SK-N-SH (cell line): Measurements from ENCODE around the gene RABGAP1L. TPM values are rescaled to one million over a fixed set of nuclear protein-coding genes. Genes with fewer than 3 reads are reported as not detected.
A peak's percentile ranks its signal among the peaks of the same experiment; 100 is the strongest.

Experiments used
- CTCF ChIA-PET: fragments of 300-600, 350-600 bp; formaldehyde crosslinking; extraction: SDS; loops from one replicate; lab custom pipeline; 2021; lab: Yijun Ruan, JAX
- POLR2A ChIA-PET: fragments of 350-600 bp; sonication (Branson Sonifier 250); formaldehyde crosslinking; extraction: SDS; loops from one replicate; lab custom pipeline; 2020; ENCODE audit warnings: antibody characterized with exemption, inconsistent platforms; lab: Yijun Ruan, JAX
- DNase-seq: peaks from one replicate; pipeline ENCODE4 v3.0.0; 2012
- H2AFZ ChIP-seq: fragments of 200-600 bp; sonication (generic); 2 replicates; pipeline ENCODE4 v1.8.1; 2016; ENCODE audit warnings: antibody characterized with exemption, mild to moderate bottlenecking, low read depth
- H3F3A ChIP-seq: fragments of 200-600 bp; sonication (generic); replicated peaks from 2 replicates; pipeline ENCODE3; 2016; ENCODE audit warnings: antibody characterized with exemption, mild to moderate bottlenecking; ENCODE audit not compliant: insufficient read depth
- H3K27ac ChIP-seq, 2 experiments: fragments of 200-500 bp in 1 of 2; fragments of 200-600 bp in 1 of 2; sonication (Bioruptor generic) in 1 of 2; sonication (generic), shearing (Covaris generic) in 1 of 2; 2 replicates each; pipeline versions ENCODE4 v1.5.1 to v1.6.1; 2014 to 2016; ENCODE audit warnings: low read depth in 2 of 2, inconsistent platforms in 1 of 2, low read length in 1 of 2, mild to moderate bottlenecking in 1 of 2, mixed read lengths in 1 of 2
- H3K27me3 ChIP-seq: fragments of 200-600 bp; sonication (generic), shearing (Covaris generic); 2 replicates; pipeline ENCODE4 v1.6.1; 2016; ENCODE audit warnings: mixed run types; ENCODE audit not compliant: insufficient read depth
- H3K36me3 ChIP-seq, 2 experiments: fragments of 200-500 bp in 1 of 2; fragments of 200-600 bp in 1 of 2; sonication (Bioruptor generic) in 1 of 2; sonication (generic) in 1 of 2; replicated peaks in 1 of 2; 2 replicates each; pipeline versions ENCODE3 to v1.5.1; 2014 to 2016; ENCODE audit warnings: low read length in 1 of 2, mild to moderate bottlenecking in 1 of 2; ENCODE audit not compliant: insufficient read depth in 2 of 2, control insufficient read depth in 1 of 2
- H3K4me1 ChIP-seq, 2 experiments: fragments of 200-500 bp in 1 of 2; fragments of 200-600 bp in 1 of 2; sonication (Bioruptor generic) in 1 of 2; sonication (generic), shearing (Covaris generic) in 1 of 2; 2 replicates each; pipeline versions ENCODE4 v1.5.1 to v1.6.1; 2014 to 2016; ENCODE audit warnings: low read depth in 1 of 2, low read length in 1 of 2, mixed run types in 1 of 2; ENCODE audit not compliant: insufficient read depth in 2 of 2, control insufficient read depth in 1 of 2
- H3K4me2 ChIP-seq: fragments of 200-600 bp; sonication (generic), shearing (Covaris generic); 2 replicates; pipeline ENCODE4 v1.6.1; 2017; ENCODE audit warnings: mixed run types
- H3K4me3 ChIP-seq, 2 experiments: fragments of 200-500 bp in 1 of 2; fragments of 200-600 bp in 1 of 2; sonication (Bioruptor generic) in 1 of 2; sonication (generic), shearing (Covaris generic) in 1 of 2; 2 replicates each; pipeline versions ENCODE4 v1.5.1 to v1.8.1; 2014 to 2016; ENCODE audit warnings: low read depth in 2 of 2, inconsistent platforms in 1 of 2, low read length in 1 of 2, mild to moderate bottlenecking in 1 of 2, mixed read lengths in 1 of 2, moderate library complexity in 1 of 2
- H3K79me2 ChIP-seq: fragments of 200-600 bp; sonication (generic); 2 replicates; pipeline ENCODE4 v1.8.1; 2017; ENCODE audit warnings: mild to moderate bottlenecking; ENCODE audit not compliant: insufficient read depth
- H3K9ac ChIP-seq: fragments of 200-600 bp; sonication (generic); 2 replicates; pipeline ENCODE4 v1.6.1; 2017; ENCODE audit warnings: mixed run types
- H3K9me2 ChIP-seq: fragments of 200-600 bp; sonication (generic); 2 replicates; pipeline ENCODE4 v1.6.1; 2017; ENCODE audit warnings: mixed run types
- H3K9me3 ChIP-seq: fragments of 200-600 bp; sonication (generic); 2 replicates; pipeline ENCODE4 v1.6.1; 2017; ENCODE audit warnings: mixed run types, mild to moderate bottlenecking, moderate library complexity
- H4K20me1 ChIP-seq: fragments of 200-600 bp; sonication (generic); 2 replicates; pipeline ENCODE4 v1.6.1; 2017; ENCODE audit warnings: mild to moderate bottlenecking, mixed run types; ENCODE audit not compliant: insufficient read depth
- CHD2 ChIP-seq: fragments of 150-350 bp; IDR thresholded peaks from 2 replicates; pipeline ENCODE4 v1.6.1; 2018; ENCODE audit warnings: low read length; ENCODE audit not compliant: partially characterized antibody
- EP300 ChIP-seq, 2 experiments: IDR thresholded peaks; 2 replicates each; pipeline versions ENCODE4 v1.4.0 to v1.6.1; 2012; ENCODE audit warnings: borderline replicate concordance in 1 of 2, low read depth in 1 of 2, low read length in 1 of 2
- FOSL2 ChIP-seq: IDR thresholded peaks from 2 replicates; pipeline ENCODE4 v1.4.0; 2012; ENCODE audit warnings: low read depth, mild to moderate bottlenecking, moderate library complexity, borderline replicate concordance
- FOXJ3 ChIP-seq: sonication (generic); formaldehyde crosslinking; IDR thresholded peaks from 2 replicates; pipeline ENCODE4 v1.5.1; 2020; ENCODE audit warnings: mild to moderate bottlenecking, missing genetic modification reagents
- FOXM1 ChIP-seq: IDR thresholded peaks from 2 replicates; pipeline ENCODE4 v1.4.0; 2012; ENCODE audit warnings: low read depth, mild to moderate bottlenecking
- POLR2AphosphoS5 ChIP-seq: IDR thresholded peaks from 2 replicates; pipeline ENCODE4 v1.6.1; 2012; ENCODE audit warnings: low read depth, low read length
- RAD21 ChIP-seq: IDR thresholded peaks from 2 replicates; pipeline ENCODE4 v1.6.1; 2012; ENCODE audit warnings: mild to moderate bottlenecking, low read length
- RCOR1 ChIP-seq: fragments of 150-350 bp; IDR thresholded peaks from 2 replicates; pipeline ENCODE4 v1.6.1; 2017; ENCODE audit warnings: antibody characterized with exemption, low read length
- RXRA ChIP-seq: IDR thresholded peaks from 2 replicates; pipeline ENCODE4 v1.4.0; 2012; ENCODE audit warnings: low read depth, mild to moderate bottlenecking, borderline replicate concordance
- SMC3 ChIP-seq: IDR thresholded peaks from 2 replicates; pipeline ENCODE4 v1.6.1; 2012; ENCODE audit warnings: low read depth, low read length, improper control_type of control experiment
- TAF1 ChIP-seq: IDR thresholded peaks from 2 replicates; pipeline ENCODE4 v1.6.1; 2012; ENCODE audit warnings: low read depth, mild to moderate bottlenecking, low read length, moderate library complexity, borderline replicate concordance
- TCF12 ChIP-seq: IDR thresholded peaks from 2 replicates; pipeline ENCODE4 v1.4.0; 2012
- USF2 ChIP-seq: fragments of 150-350 bp; IDR thresholded peaks from 2 replicates; pipeline ENCODE4 v1.6.1; 2017; ENCODE audit warnings: antibody characterized with exemption, low read length, low read depth, borderline replicate concordance
- ZBTB33 ChIP-seq: IDR thresholded peaks from 2 replicates; pipeline ENCODE4 v1.4.0; 2012; ENCODE audit warnings: low read depth, borderline replicate concordance
- WGBS: methylation state at CpG from one replicate; pipeline ENCODE4 v1.1.6; 2017; ENCODE audit warnings: low lambda C conversion rate; 5-methylcytosine and 5-hydroxymethylcytosine counted together
- polyA plus RNA-seq, 3 experiments: library from polyadenylated mRNA; depleted of rRNA; stranded (reverse); fragments of >200 nt; gene quantifications; 2 replicates each; pipeline ENCODE4 v1.2.3, GENCODE V29; 2012
- TF ChIP-seq, protein P1 (sequence below): fragments of 200-600 bp; sonication (generic); IDR thresholded peaks from 2 replicates; pipeline ENCODE4 v1.6.1; 2017; ENCODE audit warnings: antibody characterized with exemption, mild to moderate bottlenecking, moderate library complexity
- TF ChIP-seq, protein P2 (sequence below): IDR thresholded peaks from 2 replicates; pipeline ENCODE4 v1.4.0; 2012; ENCODE audit warnings: low read depth, borderline replicate concordance
- TF ChIP-seq, protein P3 (sequence below): fragments of 150-350 bp; IDR thresholded peaks from 2 replicates; pipeline ENCODE4 v1.6.1; 2016; ENCODE audit warnings: mild to moderate bottlenecking, low read depth, low read length
- TF ChIP-seq, protein P4 (sequence below): IDR thresholded peaks from 2 replicates; pipeline ENCODE4; 2012

RABGAP1L gene
- polyA plus RNA-seq, 1 of the 3 experiments (the other 2 are of a cell fraction) = 7.2 TPM

- no peaks in the 10 kb centered on the region for H3K4me1 ChIP-seq
- no peak overlapping the region for H2AFZ ChIP-seq
- H3K9me3 ChIP-seq = no peaks in the 10 kb centered on the region
- no peak overlapping the region for H3K9ac ChIP-seq
- TF ChIP-seq RXRA (no peak), RAD21 (peak; percentile 65), SMC3 (peak; percentile 58)
- TF ChIP-seq, protein P1, sequence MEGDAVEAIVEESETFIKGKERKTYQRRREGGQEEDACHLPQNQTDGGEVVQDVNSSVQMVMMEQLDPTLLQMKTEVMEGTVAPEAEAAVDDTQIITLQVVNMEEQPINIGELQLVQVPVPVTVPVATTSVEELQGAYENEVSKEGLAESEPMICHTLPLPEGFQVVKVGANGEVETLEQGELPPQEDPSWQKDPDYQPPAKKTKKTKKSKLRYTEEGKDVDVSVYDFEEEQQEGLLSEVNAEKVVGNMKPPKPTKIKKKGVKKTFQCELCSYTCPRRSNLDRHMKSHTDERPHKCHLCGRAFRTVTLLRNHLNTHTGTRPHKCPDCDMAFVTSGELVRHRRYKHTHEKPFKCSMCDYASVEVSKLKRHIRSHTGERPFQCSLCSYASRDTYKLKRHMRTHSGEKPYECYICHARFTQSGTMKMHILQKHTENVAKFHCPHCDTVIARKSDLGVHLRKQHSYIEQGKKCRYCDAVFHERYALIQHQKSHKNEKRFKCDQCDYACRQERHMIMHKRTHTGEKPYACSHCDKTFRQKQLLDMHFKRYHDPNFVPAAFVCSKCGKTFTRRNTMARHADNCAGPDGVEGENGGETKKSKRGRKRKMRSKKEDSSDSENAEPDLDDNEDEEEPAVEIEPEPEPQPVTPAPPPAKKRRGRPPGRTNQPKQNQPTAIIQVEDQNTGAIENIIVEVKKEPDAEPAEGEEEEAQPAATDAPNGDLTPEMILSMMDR = peak; percentile 73
- H3F3A ChIP-seq = peaks cover 4% of the 10 kb centered on the region
- peaks cover 0 to 8% of the 10 kb centered on the region in 2 experiments for H3K36me3 ChIP-seq
- POLR2A ChIA-PET = no interaction called here
- H3K9me2 ChIP-seq = no peaks in the 10 kb centered on the region
- H3K27ac ChIP-seq = no peak overlapping the region
- CTCF ChIA-PET = interaction anchor here (0.6 to 2.6 kb wide), 36 partner anchors 9 to 991 kb away, joined by 3 to 17 read pairs (median 4); no protein-coding TSS in a partner anchor
- no peak overlapping the region; a peak in 1 of 4 replicates for H3K4me3 ChIP-seq
- no peaks in the 10 kb centered on the region for H3K79me2 ChIP-seq
- no peaks in the 10 kb centered on the region for H3K27me3 ChIP-seq
- no peaks in the 10 kb centered on the region for H4K20me1 ChIP-seq
- DNase-seq = peak; percentile 28
- no peak overlapping the region for H3K4me2 ChIP-seq
These were observed 823.8 kb downstream of the RABGAP1L start for GRCh38 chr1:174982971-174983689.

DNA sequence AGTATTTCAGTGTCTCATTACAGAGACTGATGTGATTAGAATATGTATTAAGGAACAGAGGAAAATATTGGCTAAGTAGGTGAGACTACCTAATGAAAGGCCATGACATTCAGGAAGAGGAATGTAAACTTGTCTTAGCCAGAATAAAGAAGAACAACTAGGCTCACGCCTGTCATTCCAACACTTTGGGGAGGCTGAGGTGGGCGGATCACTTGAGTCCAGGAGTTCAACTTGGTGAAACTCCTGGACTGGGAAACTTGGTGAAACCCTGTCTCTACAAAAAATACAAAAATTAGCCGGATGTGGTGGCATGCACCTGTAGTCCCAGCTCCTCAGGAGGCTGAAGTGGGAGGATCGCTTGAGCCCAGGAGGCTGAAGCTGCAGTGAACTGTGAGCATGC, 825.6 kb downstream of the RABGAP1L start:
- TF ChIP-seq CHD2 (no peak), FOSL2 (no peak), FOXJ3 (CRISPR knock-in tag) (no peak), RCOR1 (no peak), TCF12 (no peak), USF2 (no peak), FOXM1 (no peak), ZBTB33 (no peak), POLR2AphosphoS5 (no peak), EP300 (IDR thresholded peaks at IDR 0.05; ENCODE audit: borderline replicate concordance in 1 of 2, low read depth in 1 of 2, low read length in 1 of 2) (no peak), RAD21 (no peak), TAF1 (no peak)
- TF ChIP-seq, protein P2, sequence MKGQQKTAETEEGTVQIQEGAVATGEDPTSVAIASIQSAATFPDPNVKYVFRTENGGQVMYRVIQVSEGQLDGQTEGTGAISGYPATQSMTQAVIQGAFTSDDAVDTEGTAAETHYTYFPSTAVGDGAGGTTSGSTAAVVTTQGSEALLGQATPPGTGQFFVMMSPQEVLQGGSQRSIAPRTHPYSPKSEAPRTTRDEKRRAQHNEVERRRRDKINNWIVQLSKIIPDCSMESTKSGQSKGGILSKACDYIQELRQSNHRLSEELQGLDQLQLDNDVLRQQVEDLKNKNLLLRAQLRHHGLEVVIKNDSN = no peak
- TF ChIP-seq, protein P3, sequence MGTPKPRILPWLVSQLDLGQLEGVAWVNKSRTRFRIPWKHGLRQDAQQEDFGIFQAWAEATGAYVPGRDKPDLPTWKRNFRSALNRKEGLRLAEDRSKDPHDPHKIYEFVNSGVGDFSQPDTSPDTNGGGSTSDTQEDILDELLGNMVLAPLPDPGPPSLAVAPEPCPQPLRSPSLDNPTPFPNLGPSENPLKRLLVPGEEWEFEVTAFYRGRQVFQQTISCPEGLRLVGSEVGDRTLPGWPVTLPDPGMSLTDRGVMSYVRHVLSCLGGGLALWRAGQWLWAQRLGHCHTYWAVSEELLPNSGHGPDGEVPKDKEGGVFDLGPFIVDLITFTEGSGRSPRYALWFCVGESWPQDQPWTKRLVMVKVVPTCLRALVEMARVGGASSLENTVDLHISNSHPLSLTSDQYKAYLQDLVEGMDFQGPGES = no peak
- TF ChIP-seq, protein P4, sequence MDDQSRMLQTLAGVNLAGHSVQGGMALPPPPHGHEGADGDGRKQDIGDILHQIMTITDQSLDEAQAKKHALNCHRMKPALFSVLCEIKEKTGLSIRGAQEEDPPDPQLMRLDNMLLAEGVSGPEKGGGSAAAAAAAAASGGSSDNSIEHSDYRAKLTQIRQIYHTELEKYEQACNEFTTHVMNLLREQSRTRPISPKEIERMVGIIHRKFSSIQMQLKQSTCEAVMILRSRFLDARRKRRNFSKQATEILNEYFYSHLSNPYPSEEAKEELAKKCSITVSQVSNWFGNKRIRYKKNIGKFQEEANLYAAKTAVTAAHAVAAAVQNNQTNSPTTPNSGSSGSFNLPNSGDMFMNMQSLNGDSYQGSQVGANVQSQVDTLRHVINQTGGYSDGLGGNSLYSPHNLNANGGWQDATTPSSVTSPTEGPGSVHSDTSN = no peak
- Histone ChIP-seq H3K79me2 (no peaks in the 10 kb centered on the region), H3K9me2 (no peaks in the 10 kb centered on the region), H3K4me2 (no peak overlapping the region), H3K9ac (no peak overlapping the region), H4K20me1 (no peaks in the 10 kb centered on the region), H3K27ac (no peak overlapping the region), H3K4me3 (no peak overlapping the region), H3K36me3 (peaks cover 0 to 6% of the 10 kb centered on the region in 2 experiments), H3K4me1 (no peaks in the 10 kb centered on the region; a peak in 1 of 4 replicates), H3K27me3 (no peaks in the 10 kb centered on the region), H3F3A (peaks cover 4% of the 10 kb centered on the region), H3K9me3 (no peaks in the 10 kb centered on the region), H2AFZ (no peak overlapping the region)
- CTCF ChIA-PET = interaction anchor here (3.4 kb wide), 1 partner anchor 214 kb away, joined by 11 read pairs; no protein-coding TSS in a partner anchor
- POLR2A ChIA-PET = no interaction called here
- WGBS = 97% methylated on average over 4 of the region's 4 CpGs
- no peak for DNase-seq
